PFSK-1 (cell line): ENCODE results near the gene TFEB.

Source experiments
- FOXP2 ChIP-seq: optimal IDR thresholded peaks from 2 replicates; pipeline ENCODE3; 2011; ENCODE audit warnings: borderline replicate concordance, control low read depth, inconsistent platforms; ENCODE audit not compliant: insufficient read depth; ENCODE audit errors: extremely low read length, extremely low read depth
- POLR2AphosphoS5 ChIP-seq: IDR thresholded peaks from 2 replicates; pipeline ENCODE4 v1.6.1; 2012; ENCODE audit warnings: low read depth, mild to moderate bottlenecking, control low read depth, low read length, moderate library complexity
- REST ChIP-seq, 2 experiments: IDR thresholded peaks; 2 replicates each; pipeline versions ENCODE4 v1.6.1 to v1.8.0; 2011 to 2012; ENCODE audit warnings: low read depth in 2 of 2, low read length in 2 of 2, control low read depth in 1 of 2, inconsistent platforms in 1 of 2, mild to moderate bottlenecking in 1 of 2, moderate library complexity in 1 of 2; ENCODE audit not compliant: insufficient read depth in 1 of 2
- SIN3A ChIP-seq: IDR thresholded peaks from 2 replicates; pipeline ENCODE4 v1.6.1; 2012; ENCODE audit warnings: mild to moderate bottlenecking, low read length, moderate library complexity, borderline replicate concordance; ENCODE audit not compliant: insufficient read depth
- TAF1 ChIP-seq: IDR thresholded peaks from 2 replicates; pipeline ENCODE4 v1.6.1; 2012; ENCODE audit warnings: low read length, control low read depth, borderline replicate concordance; ENCODE audit not compliant: insufficient read depth

- TF ChIP-seq POLR2AphosphoS5: no peak
- no peak for TF ChIP-seq REST (IDR thresholded peaks at IDR 0.05; ENCODE audit: insufficient read depth in 1 of 2, low read depth in 2 of 2, low read length in 2 of 2)
- TF ChIP-seq TAF1: no peak
- TF ChIP-seq SIN3A: no peak
- no peak for TF ChIP-seq FOXP2
Observed at GRCh38 chr6:41639809-41640371, 95.5 kb downstream of the TFEB start.
